HepG2 (cell line): Measurements from ENCODE around the gene XDH. TPM values are rescaled to one million over a fixed set of nuclear protein-coding genes. Genes with fewer than 3 reads are reported as not detected.

Experiments
- ATAC-seq: fragments of 200-7000 bp; cut with Tn5 transposase; 3 replicates; pipeline ENCODE4 v1.9.1; 2020; ENCODE audit warnings: mild to moderate bottlenecking, moderate library complexity
- BruUV-seq: library from RNA; stranded (reverse); fragments of 400-500 nt; replicated peaks from 2 replicates; lab custom pipeline; 2021; lab: Mats Ljungman, UMichigan
- CTCF ChIA-PET: fragments of 300-600 bp; formaldehyde crosslinking; extraction: SDS; loops from one replicate; lab custom pipeline; 2021; ENCODE audit warnings: low total read pairs, inconsistent platforms, low intra/inter-chr PET ratio; lab: Yijun Ruan, JAX
- POLR2A ChIA-PET: fragments of 350-600 bp; sonication (Branson Sonifier 250); formaldehyde crosslinking; loops from one replicate; lab custom pipeline; 2020; ENCODE audit warnings: antibody characterized with exemption, inconsistent platforms; lab: Yijun Ruan, JAX
- DNase-seq: peaks from one replicate; pipeline ENCODE4 v3.0.0-alpha.2; 2015; ENCODE audit warnings: low spot score
- FAIRE-seq: peaks from 3 replicates; lab custom pipeline; 2011; peaks lifted over from hg19 to GRCh38; lab: Jason Lieb, UNC
- H2AFZ ChIP-seq: one replicate; pipeline ENCODE4 v1.6.1; 2011; ENCODE audit warnings: low read length, inconsistent platforms
- H3K27ac ChIP-seq: fragments of 300-600 bp; 3 replicates; pipeline ENCODE4 v1.8.0; 2011; ENCODE audit warnings: mixed run types, mild to moderate bottlenecking, mixed read lengths, low read length, inconsistent platforms; ENCODE audit not compliant: insufficient read depth; ENCODE audit errors: extremely low read length
- H3K27me3 ChIP-seq, 2 experiments: fragments of 200-600 bp in 1 of 2; 2 replicates in 1 of 2; 3 replicates in 1 of 2; pipeline versions ENCODE4 v1.6.0 to v1.8.0; 2011; ENCODE audit warnings: low read length in 2 of 2, mild to moderate bottlenecking in 2 of 2, moderate library complexity in 2 of 2, inconsistent platforms in 1 of 2; ENCODE audit not compliant: insufficient read depth in 2 of 2, control insufficient read depth in 1 of 2
- H3K36me3 ChIP-seq, 2 experiments: fragments of 200-600 bp in 1 of 2; replicated peaks in 1 of 2; 2 replicates in 1 of 2; 3 replicates in 1 of 2; pipeline versions ENCODE4 v1.5.1 to v1.8.0; 2011; ENCODE audit warnings: low read length in 2 of 2, inconsistent platforms in 1 of 2; ENCODE audit not compliant: insufficient read depth in 2 of 2, control insufficient read depth in 1 of 2
- H3K4me1 ChIP-seq: 2 replicates; pipeline ENCODE4 v1.5.1; 2012; ENCODE audit warnings: low read length, inconsistent platforms; ENCODE audit not compliant: insufficient read depth
- H3K4me2 ChIP-seq: 2 replicates; pipeline ENCODE4 v1.6.0; 2011; ENCODE audit warnings: low read depth, low read length, inconsistent platforms
- H3K4me3 ChIP-seq, 3 experiments: fragments of 200-600 bp in 1 of 3; sonication (generic), shearing (Covaris generic) in 1 of 3; replicated peaks in 1 of 3; 2 replicates each; pipeline ENCODE4 v1.5.1; 2011 to 2016; ENCODE audit warnings: low read length in 3 of 3, inconsistent platforms in 2 of 3, low read depth in 2 of 3, mild to moderate bottlenecking in 2 of 3, control low read depth in 1 of 3, mixed read lengths in 1 of 3; ENCODE audit not compliant: insufficient read depth in 1 of 3
- H3K79me2 ChIP-seq: one replicate; pipeline ENCODE4 v1.6.1; 2011; ENCODE audit warnings: low read length, inconsistent platforms; ENCODE audit not compliant: insufficient read depth
- H3K9ac ChIP-seq: 2 replicates; pipeline ENCODE4 v1.6.0; 2011; ENCODE audit warnings: mild to moderate bottlenecking, low read depth, low read length, inconsistent platforms; ENCODE audit not compliant: insufficient read depth
- H3K9me3 ChIP-seq: 2 replicates; pipeline ENCODE4 v1.5.1; 2012; ENCODE audit warnings: mild to moderate bottlenecking, low read length
- H4K20me1 ChIP-seq: 2 replicates; pipeline ENCODE4 v1.6.0; 2011; ENCODE audit warnings: inconsistent platforms, mild to moderate bottlenecking, low read length, moderate library complexity; ENCODE audit not compliant: insufficient read depth
- CC2D1A ChIP-seq: sonication (generic); formaldehyde crosslinking; IDR thresholded peaks from 2 replicates; pipeline ENCODE4 v1.8.1; 2023; ENCODE audit warnings: mild to moderate bottlenecking, missing genetic modification reagents
- CTCF ChIP-seq: sonication (generic); formaldehyde crosslinking; IDR thresholded peaks from 2 replicates; pipeline ENCODE4 v1.5.0; 2020; ENCODE audit warnings: mild to moderate bottlenecking, missing genetic modification reagents, moderate library complexity
- FOXA1 ChIP-seq, 2 experiments: fragments of 450-650 bp in 1 of 2; sonication (generic) in 1 of 2; formaldehyde crosslinking in 1 of 2; IDR thresholded peaks; 2 replicates each; pipeline versions ENCODE4 v1.4.0 to v1.6.1; 2016 to 2020; ENCODE audit warnings: missing genetic modification reagents in 1 of 2
- PHF8 ChIP-seq: sonication (generic); formaldehyde crosslinking; IDR thresholded peaks from 2 replicates; pipeline ENCODE4 v1.5.0; 2020; ENCODE audit warnings: missing genetic modification reagents
- ZBTB42 ChIP-seq: sonication (generic); formaldehyde crosslinking; IDR thresholded peaks from 2 replicates; pipeline ENCODE4 v1.5.0; 2020; ENCODE audit warnings: mild to moderate bottlenecking, missing genetic modification reagents
- ZFP91 ChIP-seq: sonication (generic); formaldehyde crosslinking; IDR thresholded peaks from 2 replicates; pipeline ENCODE4 v1.9.0; 2022; ENCODE audit warnings: missing genetic modification reagents, mild to moderate bottlenecking, borderline replicate concordance
- ZNF383 ChIP-seq: sonication (generic); formaldehyde crosslinking; IDR thresholded peaks from 2 replicates; pipeline ENCODE4 v1.4.0; 2020; ENCODE audit warnings: missing genetic modification reagents, mild to moderate bottlenecking, borderline replicate concordance
- ZNF672 ChIP-seq: sonication (generic); formaldehyde crosslinking; IDR thresholded peaks from 2 replicates; pipeline ENCODE4 v1.8.1; 2022; ENCODE audit warnings: missing genetic modification reagents
- ZNF777 ChIP-seq: sonication (generic); formaldehyde crosslinking; IDR thresholded peaks from 2 replicates; pipeline ENCODE4 v1.4.0; 2020; ENCODE audit warnings: missing genetic modification reagents
- WGBS: methylation state at CpG from one replicate; pipeline ENCODE4 v1.1.6; 2017; ENCODE audit warnings: low lambda C conversion rate; 5-methylcytosine and 5-hydroxymethylcytosine counted together
- in situ Hi-C: cut with HindIII; loops from 2 replicates; pipeline ENCODE4 v1.10.0; 2017; ENCODE audit warnings: low pct_unique_long_range_greater_than_20kb; ENCODE audit not compliant: extremely low pct_ligation_motif_present
- intact Hi-C: fragments of 100-400 bp; cut with micrococcal nuclease; formaldehyde crosslinking; loops from one replicate; pipeline ENCODE4 v1.10.0; 2022; ENCODE audit not compliant: unreplicated experiment
- polyA plus RNA-seq, 8 experiments: library from polyadenylated mRNA; depleted of rRNA in 3 of 8; stranded (reverse) in 7 of 8; unstranded in 1 of 8; fragments of >200 nt; fragmentation: Illumina TruSeq in 4 of 8; extraction: Trizol in 4 of 8; gene quantifications; 2 replicates each; pipeline versions ENCODE4 v1.2.1 to v1.2.3, GENCODE V29; 2011 to 2016; ENCODE audit warnings: low read depth in 4 of 8, missing spikeins in 1 of 8, mixed read lengths in 1 of 8; ENCODE audit not compliant: insufficient read depth in 1 of 8
- total RNA-seq, 5 experiments: library from RNA; depleted of rRNA; stranded (reverse); fragments of >200 nt; fragmentation: Illumina TruSeq; extraction: Trizol; gene quantifications; 2 replicates each; pipeline ENCODE4 v1.2.3, GENCODE V29; 2016; ENCODE audit warnings: low read depth in 1 of 5

Gene XDH
- total and polyA plus RNA-seq, 2 of the 13 experiments (the other 11 are each of a cell fraction or from before 2014, with no cell fraction given): not detected

DNA sequence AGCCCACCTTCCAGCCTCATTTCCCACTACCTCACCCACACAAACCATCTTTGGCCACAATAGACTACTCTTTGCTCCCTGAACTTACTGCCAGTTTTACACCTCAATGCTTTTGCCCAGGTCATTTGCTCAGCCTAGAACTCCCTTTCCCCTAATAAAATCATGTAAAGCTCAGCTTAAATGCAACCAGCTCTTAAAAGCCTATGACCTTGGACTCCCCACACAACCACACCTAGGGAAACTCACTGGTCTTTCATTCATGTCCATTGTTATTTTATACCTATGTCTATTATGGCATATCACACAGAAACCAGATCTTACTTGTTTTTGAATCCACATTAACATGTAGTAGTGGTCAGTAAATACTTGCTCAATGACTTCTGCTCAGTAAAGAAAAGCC is 14.5 kb upstream of the XDH start (continued):
- TF ChIP-seq ZFP91 (CRISPR knock-in tag) (no peak), FOXA1 (IDR thresholded peaks at IDR 0.05) (no peak), FOXA1 (CRISPR knock-in tag; IDR thresholded peaks at IDR 0.05) (no peak), ZNF672 (CRISPR knock-in tag) (no peak), ZNF777 (no peak), ZNF383 (CRISPR knock-in tag) (no peak), ZBTB42 (CRISPR knock-in tag) (no peak)

- no peaks in the 10 kb centered on the region for H3K36me3 ChIP-seq
- no peaks in the 10 kb centered on the region for H3K9me3 ChIP-seq
- no peak for FAIRE-seq
- DNase-seq: peak; percentile 14
- peak; percentile 95 for ATAC-seq
- H2AFZ ChIP-seq: no peak overlapping the region
- TF ChIP-seq CC2D1A (no peak), CTCF (0 out of 2 replicates have a peak, but pooled peaks have one; percentile 24), PHF8 (CRISPR knock-in tag) (no peak)
- H4K20me1 ChIP-seq: no peaks in the 10 kb centered on the region
- POLR2A ChIA-PET: no interaction called here
- no peaks in the 10 kb centered on the region for H3K79me2 ChIP-seq
- no peak overlapping the region for H3K27ac ChIP-seq
- peaks cover 0 to 9% of the 10 kb centered on the region in 2 experiments; a peak in 1 of 5 replicates for H3K27me3 ChIP-seq
- no peaks in the 10 kb centered on the region for H3K4me1 ChIP-seq
- 29% methylated on average over 2 of the region's 4 CpGs for WGBS
- intact Hi-C loops (no loop called here), in situ Hi-C loops (no loop called here)
- no peak overlapping the region for H3K4me2 ChIP-seq
- H3K9ac ChIP-seq: no peak overlapping the region
- CTCF ChIA-PET: no interaction called here
- no peak overlapping the region for H3K4me3 ChIP-seq
- BruUV-seq: no TSS peak
Observed at GRCh38 chr2:31428001-31428418, 13.5 kb upstream of the XDH start.
